Endothelial cell of umbilical vein (primary cell): ENCODE data around the gene GADD45A. TPM values are rescaled to one million over a fixed set of nuclear protein-coding genes. Genes with fewer than 3 reads are reported as not detected.

Experiments used
- BruUV-seq: library from RNA; stranded (reverse); fragments of 400-500 nt; replicated peaks from 2 replicates; lab custom pipeline; 2021; lab: Mats Ljungman, UMichigan
- CTCF ChIA-PET: fragments of 300-600, 350-600 bp; sonication (Branson Sonifier 250); formaldehyde crosslinking; loops from one replicate; lab custom pipeline; 2021; ENCODE audit warnings: antibody characterized with exemption, inconsistent platforms; lab: Charles Lee
- POLR2A ChIA-PET: fragments of 300-600, 350-600 bp; sonication (Branson Sonifier 250); formaldehyde crosslinking; loops from one replicate; lab custom pipeline; 2021; ENCODE audit warnings: antibody characterized with exemption, inconsistent platforms; lab: Charles Lee
- DNase-seq: peaks from one replicate; pipeline ENCODE4 v3.0.0-alpha.2; 2011; ENCODE audit warnings: low read depth, low spot score
- FAIRE-seq: peaks from 2 replicates; lab custom pipeline; 2011; peaks lifted over from hg19 to GRCh38; lab: Jason Lieb, UNC
- H2AFZ ChIP-seq: 2 replicates; pipeline ENCODE4 v1.6.0; 2012; ENCODE audit warnings: low read depth, low read length, control low read depth, inconsistent platforms
- H3K27ac ChIP-seq: 2 replicates; pipeline ENCODE4 v1.5.1; 2011; ENCODE audit warnings: low read depth, mild to moderate bottlenecking, control low read depth, low read length, moderate library complexity; ENCODE audit not compliant: insufficient read depth
- H3K27me3 ChIP-seq, 2 experiments: 2 replicates each; pipeline versions ENCODE4 v1.6.0 to v1.6.1; 2011; ENCODE audit warnings: low read length in 2 of 2, mixed read lengths in 1 of 2; ENCODE audit not compliant: control insufficient read depth in 2 of 2, insufficient read depth in 2 of 2
- H3K36me3 ChIP-seq, 2 experiments: 2 replicates in 1 of 2; 3 replicates in 1 of 2; pipeline ENCODE4 v1.5.1; 2011; ENCODE audit warnings: low read length in 2 of 2, mild to moderate bottlenecking in 1 of 2, moderate library complexity in 1 of 2; ENCODE audit not compliant: control insufficient read depth in 2 of 2, insufficient read depth in 2 of 2; ENCODE audit errors: extremely low read depth in 1 of 2
- H3K4me1 ChIP-seq: 3 replicates; pipeline ENCODE4 v1.5.1; 2011; ENCODE audit warnings: mild to moderate bottlenecking, low read length; ENCODE audit not compliant: control insufficient read depth, insufficient read depth; ENCODE audit errors: extremely low read depth
- H3K4me2 ChIP-seq: 2 replicates; pipeline ENCODE4 v1.6.1; 2011; ENCODE audit warnings: low read length, control low read depth, mixed read lengths; ENCODE audit not compliant: insufficient read depth
- H3K4me3 ChIP-seq, 3 experiments: fragments of 200-600 bp in 1 of 3; sonication (generic), shearing (Covaris generic) in 1 of 3; replicated peaks in 1 of 3; 2 replicates each; pipeline ENCODE4 v1.5.1; 2011 to 2016; ENCODE audit warnings: control low read depth in 3 of 3, low read length in 3 of 3, mild to moderate bottlenecking in 2 of 3, inconsistent platforms in 1 of 3, low read depth in 1 of 3, moderate library complexity in 1 of 3; ENCODE audit not compliant: insufficient read depth in 1 of 3
- H3K79me2 ChIP-seq: 2 replicates; pipeline ENCODE4 v1.6.0; 2012; ENCODE audit warnings: low read length, inconsistent platforms; ENCODE audit not compliant: control insufficient read depth, insufficient read depth
- H3K9ac ChIP-seq: replicated peaks from 2 replicates; pipeline ENCODE3; 2011; ENCODE audit warnings: low read length, control low read depth; ENCODE audit not compliant: insufficient read depth; ENCODE audit errors: extremely low read depth
- H3K9me1 ChIP-seq: replicated peaks from 3 replicates; pipeline ENCODE4 v1.6.0; 2011; ENCODE audit warnings: mild to moderate bottlenecking, low read length; ENCODE audit not compliant: control insufficient read depth, insufficient read depth; ENCODE audit errors: extremely low read depth
- H3K9me3 ChIP-seq: replicated peaks from 2 replicates; pipeline ENCODE4 v1.5.1; 2012; ENCODE audit warnings: low read length, inconsistent platforms; ENCODE audit not compliant: control insufficient read depth, insufficient read depth
- H4K20me1 ChIP-seq: replicated peaks from 2 replicates; pipeline ENCODE3; 2011; ENCODE audit warnings: mild to moderate bottlenecking, low read length; ENCODE audit not compliant: control insufficient read depth, insufficient read depth; ENCODE audit errors: extremely low read depth
- EZH2 ChIP-seq: IDR thresholded peaks from 2 replicates; pipeline ENCODE4 v1.6.1; 2012; ENCODE audit warnings: borderline replicate concordance, low read depth, mild to moderate bottlenecking, moderate library complexity, low read length, inconsistent platforms; ENCODE audit not compliant: severe bottlenecking
- FOS ChIP-seq: IDR thresholded peaks from 2 replicates; pipeline ENCODE4 v1.6.1; 2011; ENCODE audit warnings: mild to moderate bottlenecking, low read length, moderate library complexity, borderline replicate concordance; ENCODE audit not compliant: insufficient read depth
- GATA2 ChIP-seq: IDR thresholded peaks from 2 replicates; pipeline ENCODE4 v1.7.0; 2011; ENCODE audit warnings: low read depth, mild to moderate bottlenecking, moderate library complexity, mixed read lengths, low read length; ENCODE audit not compliant: insufficient read length, insufficient read depth
- JUN ChIP-seq: IDR thresholded peaks from 2 replicates; pipeline ENCODE4 v1.6.1; 2011; ENCODE audit warnings: borderline replicate concordance, low read depth; ENCODE audit not compliant: insufficient read length, insufficient read depth
- MYC ChIP-seq: IDR thresholded peaks from one replicate; pipeline ENCODE4 v1.6.1; 2011; ENCODE audit warnings: mild to moderate bottlenecking, low read depth, low read length
- POLR2A ChIP-seq: IDR thresholded peaks from 2 replicates; pipeline ENCODE4 v1.6.1; 2012; ENCODE audit warnings: low read depth, mild to moderate bottlenecking, control low read depth, low read length
- POLR2AphosphoS5 ChIP-seq: IDR thresholded peaks from 2 replicates; pipeline ENCODE4 v1.6.1; 2012; ENCODE audit warnings: low read depth, mild to moderate bottlenecking, control low read depth, low read length, moderate library complexity; ENCODE audit not compliant: insufficient read depth
- dilution Hi-C: fragments of 300-500 bp; cut with MboI; formaldehyde crosslinking; loops from one replicate; pipeline ENCODE4 v1.15.0; 2019; ENCODE audit warnings: low sequenced_read_pairs; ENCODE audit not compliant: extremely low pct_ligation_motif_present
- intact Hi-C: fragments of 100-400 bp; cut with micrococcal nuclease; formaldehyde crosslinking; loops from one replicate; pipeline ENCODE4 v1.10.0; 2022
- polyA plus RNA-seq, 4 experiments: library from polyadenylated mRNA; depleted of rRNA in 3 of 4; stranded (reverse) in 3 of 4; unstranded in 1 of 4; fragments of >200 nt; gene quantifications; 2 replicates each; pipeline versions ENCODE4 v1.2.1 to v1.2.3, GENCODE V29; 2011 to 2012; ENCODE audit warnings: missing spikeins in 1 of 4
- total RNA-seq: library from RNA; stranded (reverse); gene quantifications from 2 replicates; pipeline ENCODE4 v1.2.3, GENCODE V29; 2021
- TF ChIP-seq, protein P1 (sequence below), 2 donors: IDR thresholded peaks; 1 replicate in 1 of 2; 2 replicates in 1 of 2; pipeline ENCODE4 v1.5.1; 2011; ENCODE audit warnings: low read length in 2 of 2, mild to moderate bottlenecking in 2 of 2, moderate library complexity in 2 of 2, control low read depth in 1 of 2, inconsistent platforms in 1 of 2, low read depth in 1 of 2; ENCODE audit not compliant: insufficient read depth in 1 of 2; ENCODE audit errors: extremely low read depth in 1 of 2
- TF ChIP-seq, protein P2 (sequence below): IDR thresholded peaks from 2 replicates; pipeline ENCODE4 v1.6.1; 2011; ENCODE audit not compliant: insufficient read depth, insufficient read length

GADD45A gene
- total and polyA plus RNA-seq, 2 donors (not counting 3 experiments of a cell fraction or from before 2014, with no cell fraction given): 77.4 to 87.6 TPM

DNA sequence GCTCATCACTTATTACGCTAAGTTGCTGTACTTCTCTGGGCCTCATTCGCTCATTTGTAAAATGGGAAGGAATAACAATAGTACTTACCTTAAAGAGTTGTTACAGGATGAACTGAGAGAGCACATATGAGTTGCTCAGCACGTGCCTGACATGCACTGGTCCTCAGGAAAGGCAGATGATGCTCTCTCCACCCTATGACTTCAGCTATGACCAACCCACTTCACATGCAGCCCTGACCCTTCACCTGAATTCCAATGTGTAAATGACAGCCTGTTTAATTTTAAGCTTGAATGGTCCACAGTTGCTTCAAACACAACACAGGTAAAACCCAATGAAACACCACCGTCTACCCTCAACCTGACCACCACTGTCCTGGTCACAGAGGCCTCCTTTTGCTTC, 32.9 kb downstream of the GADD45A start:
- H3K27me3 ChIP-seq: no peaks in the 10 kb centered on the region
- BruUV-seq: no TSS peak
- DNase-seq: no peak
- FAIRE-seq: no peak
- no peaks in the 10 kb centered on the region for H3K9me1 ChIP-seq
- no peak overlapping the region for H3K27ac ChIP-seq
- dilution Hi-C loops: no loop called here
- peaks cover 47% of the 10 kb centered on the region for H3K4me1 ChIP-seq
- no peaks in the 10 kb centered on the region for H3K36me3 ChIP-seq
- H3K4me3 ChIP-seq: no peak overlapping the region
- H3K79me2 ChIP-seq: peaks cover 25% of the 10 kb centered on the region
- H2AFZ ChIP-seq: no peak overlapping the region
- H3K9me3 ChIP-seq: no peaks in the 10 kb centered on the region
- ChIA-PET POLR2A (no interaction called here), CTCF (interaction anchor here (1.0 to 2.6 kb wide), 2 partner anchors 17 to 43 kb away, joined by 4 to 6 read pairs; no protein-coding TSS in a partner anchor)
- no peaks in the 10 kb centered on the region for H4K20me1 ChIP-seq
- no peak overlapping the region for H3K4me2 ChIP-seq
- intact Hi-C loops: no loop called here
- H3K9ac ChIP-seq: no peak overlapping the region
- TF ChIP-seq MYC (no peak), FOS (no peak), JUN (no peak), GATA2 (no peak), POLR2A (no peak), POLR2AphosphoS5 (no peak), EZH2 (no peak)
- TF ChIP-seq, protein P1, sequence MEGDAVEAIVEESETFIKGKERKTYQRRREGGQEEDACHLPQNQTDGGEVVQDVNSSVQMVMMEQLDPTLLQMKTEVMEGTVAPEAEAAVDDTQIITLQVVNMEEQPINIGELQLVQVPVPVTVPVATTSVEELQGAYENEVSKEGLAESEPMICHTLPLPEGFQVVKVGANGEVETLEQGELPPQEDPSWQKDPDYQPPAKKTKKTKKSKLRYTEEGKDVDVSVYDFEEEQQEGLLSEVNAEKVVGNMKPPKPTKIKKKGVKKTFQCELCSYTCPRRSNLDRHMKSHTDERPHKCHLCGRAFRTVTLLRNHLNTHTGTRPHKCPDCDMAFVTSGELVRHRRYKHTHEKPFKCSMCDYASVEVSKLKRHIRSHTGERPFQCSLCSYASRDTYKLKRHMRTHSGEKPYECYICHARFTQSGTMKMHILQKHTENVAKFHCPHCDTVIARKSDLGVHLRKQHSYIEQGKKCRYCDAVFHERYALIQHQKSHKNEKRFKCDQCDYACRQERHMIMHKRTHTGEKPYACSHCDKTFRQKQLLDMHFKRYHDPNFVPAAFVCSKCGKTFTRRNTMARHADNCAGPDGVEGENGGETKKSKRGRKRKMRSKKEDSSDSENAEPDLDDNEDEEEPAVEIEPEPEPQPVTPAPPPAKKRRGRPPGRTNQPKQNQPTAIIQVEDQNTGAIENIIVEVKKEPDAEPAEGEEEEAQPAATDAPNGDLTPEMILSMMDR (IDR thresholded peaks at IDR 0.05; ENCODE audit: extremely low read depth in 1 of 2, insufficient read depth in 1 of 2, low read depth in 1 of 2, low read length in 2 of 2): no peak
- TF ChIP-seq, protein P2, sequence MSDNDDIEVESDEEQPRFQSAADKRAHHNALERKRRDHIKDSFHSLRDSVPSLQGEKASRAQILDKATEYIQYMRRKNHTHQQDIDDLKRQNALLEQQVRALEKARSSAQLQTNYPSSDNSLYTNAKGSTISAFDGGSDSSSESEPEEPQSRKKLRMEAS: no peak
